ENCODE measurements around the gene SLC35E1. TPM values are rescaled to one million over a fixed set of nuclear protein-coding genes. Genes with fewer than 3 reads are reported as not detected.

Gene SLC35E1
- 29.1 TPM for polyA plus RNA-seq (2013, experiment 1 of 2)
- polyA plus RNA-seq (2013, experiment 2 of 2), result 28.8 TPM

GRCh38 chr19:16572332-16573211 lies at the start of gene SLC35E1:
Gene SLC35E1 (minus strand): TSS chr19:16572415. CDS start chr19:16572364, 51 bp downstream.
- Histone ChIP-seq H3K4me3 (ENCODE audit: extremely low read depth, insufficient read depth, low read length, poor library complexity, severe bottlenecking) (peak within 1 kb of the TSS; percentile 82), H3K4me1 (ENCODE audit: control insufficient read depth, insufficient read depth, low read length, poor library complexity, severe bottlenecking) (peaks cover 25% of the 10 kb centered on the region), H3K27ac (ENCODE audit: low read depth, low read length, severe bottlenecking) (peak within 1 kb of the TSS; percentile 77), H3K9me3 (ENCODE audit: control insufficient read depth, low read length) (no peaks in the 10 kb centered on the region), H3K36me3 (ENCODE audit: control insufficient read depth, insufficient read depth, low read length) (peaks cover 60% of the 10 kb centered on the region)
- WGBS, 2 experiments (ENCODE audit: insufficient coverage in 2 of 2), result 1% methylated on average over 69 to 73 of the region's 83 CpGs

- no peaks in the 10 kb centered on the region for H3K9me3 ChIP-seq (ENCODE audit: control insufficient read depth, low read length)
- peaks cover 28% of the 10 kb centered on the region for H3K36me3 ChIP-seq (ENCODE audit: control insufficient read depth, insufficient read depth, low read length)
- H3K4me3 ChIP-seq (ENCODE audit: extremely low read depth, insufficient read depth, low read length, poor library complexity, severe bottlenecking), result no peak overlapping the region
- WGBS, 2 experiments (ENCODE audit: insufficient coverage in 2 of 2), result 93 to 96% methylated on average over 7 of the region's 7 CpGs
- H3K4me1 ChIP-seq (ENCODE audit: control insufficient read depth, insufficient read depth, low read length, poor library complexity, severe bottlenecking), result peaks cover 10% of the 10 kb centered on the region
- no peak overlapping the region for H3K27ac ChIP-seq (ENCODE audit: low read depth, low read length, severe bottlenecking)
Measured at GRCh38 chr19:16621165-16621800, 49.1 kb upstream of the SLC35E1 start.

GRCh38 chr19:16620584-16620983 lies 48.4 kb upstream of the SLC35E1 start:
- Histone ChIP-seq H3K4me3 (ENCODE audit: extremely low read depth, insufficient read depth, low read length, poor library complexity, severe bottlenecking) (no peak overlapping the region), H3K27ac (ENCODE audit: low read depth, low read length, severe bottlenecking) (no peak overlapping the region), H3K9me3 (ENCODE audit: control insufficient read depth, low read length) (no peaks in the 10 kb centered on the region), H3K36me3 (ENCODE audit: control insufficient read depth, insufficient read depth, low read length) (peaks cover 25% of the 10 kb centered on the region), H3K4me1 (ENCODE audit: control insufficient read depth, insufficient read depth, low read length, poor library complexity, severe bottlenecking) (peaks cover 4% of the 10 kb centered on the region)
- WGBS, 2 experiments (ENCODE audit: insufficient coverage in 2 of 2), result 88 to 100% methylated on average over 2 of the region's 3 CpGs

- WGBS, 2 experiments (ENCODE audit: insufficient coverage in 2 of 2), result 97 to 100% methylated on average over 4 of the region's 5 CpGs
- H3K27ac ChIP-seq (ENCODE audit: low read depth, low read length, severe bottlenecking), result no peak overlapping the region
- no peaks in the 10 kb centered on the region for H3K4me1 ChIP-seq (ENCODE audit: control insufficient read depth, insufficient read depth, low read length, poor library complexity, severe bottlenecking)
- H3K9me3 ChIP-seq (ENCODE audit: control insufficient read depth, low read length), result no peaks in the 10 kb centered on the region
- H3K36me3 ChIP-seq (ENCODE audit: control insufficient read depth, insufficient read depth, low read length), result peaks cover 19% of the 10 kb centered on the region
- no peak overlapping the region for H3K4me3 ChIP-seq (ENCODE audit: extremely low read depth, insufficient read depth, low read length, poor library complexity, severe bottlenecking)
Measured at GRCh38 chr19:16620018-16620417, 47.8 kb upstream of the SLC35E1 start.

GRCh38 chr19:16619457-16619856 lies 47.2 kb upstream of the SLC35E1 start:
- Histone ChIP-seq H3K4me3 (ENCODE audit: extremely low read depth, insufficient read depth, low read length, poor library complexity, severe bottlenecking) (no peak overlapping the region), H3K36me3 (ENCODE audit: control insufficient read depth, insufficient read depth, low read length) (peaks cover 13% of the 10 kb centered on the region), H3K27ac (ENCODE audit: low read depth, low read length, severe bottlenecking) (no peak overlapping the region), H3K9me3 (ENCODE audit: control insufficient read depth, low read length) (no peaks in the 10 kb centered on the region), H3K4me1 (ENCODE audit: control insufficient read depth, insufficient read depth, low read length, poor library complexity, severe bottlenecking) (peaks cover 5% of the 10 kb centered on the region)
- 93 to 100% methylated on average over 2 of the region's 7 CpGs for WGBS, 2 experiments (ENCODE audit: insufficient coverage in 2 of 2)

- no peaks in the 10 kb centered on the region for H3K9me3 ChIP-seq (ENCODE audit: control insufficient read depth, low read length)
- 93 to 97% methylated on average over 6 to 7 of the region's 7 CpGs for WGBS, 2 experiments (ENCODE audit: insufficient coverage in 2 of 2)
- no peak overlapping the region for H3K4me3 ChIP-seq (ENCODE audit: extremely low read depth, insufficient read depth, low read length, poor library complexity, severe bottlenecking)
- H3K27ac ChIP-seq (ENCODE audit: low read depth, low read length, severe bottlenecking), result no peak overlapping the region
- peaks cover 3% of the 10 kb centered on the region for H3K36me3 ChIP-seq (ENCODE audit: control insufficient read depth, insufficient read depth, low read length)
- peaks cover 5% of the 10 kb centered on the region for H3K4me1 ChIP-seq (ENCODE audit: control insufficient read depth, insufficient read depth, low read length, poor library complexity, severe bottlenecking)
Measured at GRCh38 chr19:16618248-16618647, 46.0 kb upstream of the SLC35E1 start.

GRCh38 chr19:16615808-16616207 lies 43.6 kb upstream of the SLC35E1 start:
- H3K27ac ChIP-seq (ENCODE audit: low read depth, low read length, severe bottlenecking), result no peak overlapping the region
- no peaks in the 10 kb centered on the region for H3K9me3 ChIP-seq (ENCODE audit: control insufficient read depth, low read length)
- no peaks in the 10 kb centered on the region for H3K36me3 ChIP-seq (ENCODE audit: control insufficient read depth, insufficient read depth, low read length)
- no peak overlapping the region for H3K4me3 ChIP-seq (ENCODE audit: extremely low read depth, insufficient read depth, low read length, poor library complexity, severe bottlenecking)
- WGBS, 2 experiments (ENCODE audit: insufficient coverage in 2 of 2), result 60% methylated on average over 1 of the region's 1 CpG; no CpG with 5 or more reads in 1 of the 2 experiments
- H3K4me1 ChIP-seq (ENCODE audit: control insufficient read depth, insufficient read depth, low read length, poor library complexity, severe bottlenecking), result peaks cover 5% of the 10 kb centered on the region

- Histone ChIP-seq H3K9me3 (ENCODE audit: control insufficient read depth, low read length) (no peaks in the 10 kb centered on the region), H3K27ac (ENCODE audit: low read depth, low read length, severe bottlenecking) (peak overlapping the region; percentile 16), H3K36me3 (ENCODE audit: control insufficient read depth, insufficient read depth, low read length) (no peaks in the 10 kb centered on the region), H3K4me3 (ENCODE audit: extremely low read depth, insufficient read depth, low read length, poor library complexity, severe bottlenecking) (no peak overlapping the region), H3K4me1 (ENCODE audit: control insufficient read depth, insufficient read depth, low read length, poor library complexity, severe bottlenecking) (peaks cover 5% of the 10 kb centered on the region)
- 52 to 74% methylated on average over 2 of the region's 2 CpGs for WGBS, 2 experiments (ENCODE audit: insufficient coverage in 2 of 2)
Measured at GRCh38 chr19:16614941-16615340, 42.7 kb upstream of the SLC35E1 start.

GRCh38 chr19:16613841-16614240 lies 41.6 kb upstream of the SLC35E1 start:
- Histone ChIP-seq H3K4me1 (ENCODE audit: control insufficient read depth, insufficient read depth, low read length, poor library complexity, severe bottlenecking) (peaks cover 5% of the 10 kb centered on the region), H3K4me3 (ENCODE audit: extremely low read depth, insufficient read depth, low read length, poor library complexity, severe bottlenecking) (no peak overlapping the region), H3K9me3 (ENCODE audit: control insufficient read depth, low read length) (no peaks in the 10 kb centered on the region), H3K27ac (ENCODE audit: low read depth, low read length, severe bottlenecking) (no peak overlapping the region), H3K36me3 (ENCODE audit: control insufficient read depth, insufficient read depth, low read length) (no peaks in the 10 kb centered on the region)
- 86 to 94% methylated on average over 1 of the region's 2 CpGs for WGBS, 2 experiments (ENCODE audit: insufficient coverage in 2 of 2)

- H3K36me3 ChIP-seq (ENCODE audit: control insufficient read depth, insufficient read depth, low read length), result no peaks in the 10 kb centered on the region
- H3K9me3 ChIP-seq (ENCODE audit: control insufficient read depth, low read length), result no peaks in the 10 kb centered on the region
- no CpG with 5 or more reads among the region's 3 CpGs for WGBS, 2 experiments (ENCODE audit: insufficient coverage in 2 of 2)
- no peak overlapping the region for H3K27ac ChIP-seq (ENCODE audit: low read depth, low read length, severe bottlenecking)
- no peak overlapping the region for H3K4me3 ChIP-seq (ENCODE audit: extremely low read depth, insufficient read depth, low read length, poor library complexity, severe bottlenecking)
- H3K4me1 ChIP-seq (ENCODE audit: control insufficient read depth, insufficient read depth, low read length, poor library complexity, severe bottlenecking), result peaks cover 5% of the 10 kb centered on the region
Measured at GRCh38 chr19:16612636-16613035, 40.4 kb upstream of the SLC35E1 start.

Data from mesodermal cell (in vitro differentiated cells).